A673 (cell line): ENCODE data around the gene NUDT21. TPM values are rescaled to one million over a fixed set of nuclear protein-coding genes. Genes with fewer than 3 reads are reported as not detected.
A peak's percentile ranks its signal among the peaks of the same experiment; 100 is the strongest.

Experiments used
- BruUV-seq: library from RNA; stranded (reverse); fragments of 400-500 nt; replicated peaks from 2 replicates; lab custom pipeline; 2021; lab: Mats Ljungman, UMichigan
- CTCF ChIA-PET: fragments of 300-600 bp; sonication (Branson Sonifier 250); formaldehyde crosslinking; loops from one replicate; lab custom pipeline; 2022; ENCODE audit warnings: antibody characterized with exemption; lab: Charles Lee
- POLR2A ChIA-PET: fragments of 300-600 bp; sonication (Branson Sonifier 250); formaldehyde crosslinking; loops from one replicate; lab custom pipeline; 2022; ENCODE audit warnings: antibody characterized with exemption; ENCODE audit not compliant: low non-redundant PET; lab: Charles Lee
- DNase-seq: peaks from one replicate; pipeline ENCODE4 v3.0.0-alpha.2; 2015; ENCODE audit warnings: low spot score
- H3K27ac ChIP-seq: fragments of 200-600 bp; sonication (generic); 2 replicates; pipeline ENCODE4 v1.5.1; 2016; ENCODE audit warnings: mixed run types, low read depth, mild to moderate bottlenecking, mixed read lengths, antibody characterized with exemption, low read length; ENCODE audit not compliant: poor library complexity, severe bottlenecking
- H3K27me3 ChIP-seq: fragments of 200-600 bp; sonication (generic); replicated peaks from 2 replicates; pipeline ENCODE4 v1.6.1; 2017; ENCODE audit warnings: mixed run types, low read depth, mild to moderate bottlenecking, mixed read lengths, antibody characterized with exemption, low read length; ENCODE audit not compliant: insufficient read depth, poor library complexity
- H3K36me3 ChIP-seq: fragments of 200-600 bp; sonication (generic); 2 replicates; pipeline ENCODE4 v1.6.1; 2016; ENCODE audit warnings: mixed run types, mild to moderate bottlenecking, mixed read lengths, antibody characterized with exemption, low read length; ENCODE audit not compliant: insufficient read depth, poor library complexity, severe bottlenecking
- H3K4me1 ChIP-seq: fragments of 200-600 bp; sonication (generic); 2 replicates; pipeline ENCODE4 v1.6.1; 2017; ENCODE audit warnings: mixed run types, mild to moderate bottlenecking, mixed read lengths, antibody characterized with exemption, low read length; ENCODE audit not compliant: insufficient read depth, poor library complexity, severe bottlenecking
- H3K4me3 ChIP-seq: fragments of 200-600 bp; sonication (generic); 2 replicates; pipeline ENCODE4 v1.5.1; 2016; ENCODE audit warnings: low read depth, mixed run types, mild to moderate bottlenecking, mixed read lengths, low read length; ENCODE audit not compliant: poor library complexity, severe bottlenecking
- H3K9me3 ChIP-seq: fragments of 200-600 bp; sonication (generic); 2 replicates; pipeline ENCODE4 v1.6.1; 2016; ENCODE audit warnings: mixed run types, low read depth, mild to moderate bottlenecking, mixed read lengths, antibody characterized with exemption, low read length; ENCODE audit not compliant: poor library complexity, severe bottlenecking
- CTCF ChIP-seq: fragments of 300-800, 200-600 bp; sonication (generic); conservative IDR thresholded peaks from 2 replicates; pipeline ENCODE4 v1.5.1; 2017; ENCODE audit warnings: low read depth, mild to moderate bottlenecking, antibody characterized with exemption, low read length, moderate library complexity, mixed read lengths
- EZH2 ChIP-seq: fragments of 200-600 bp; sonication (generic); IDR thresholded peaks from 2 replicates; pipeline ENCODE4 v1.6.1; 2017; ENCODE audit warnings: borderline replicate concordance, low read depth, mild to moderate bottlenecking, mixed read lengths, antibody characterized with exemption, low read length; ENCODE audit not compliant: poor library complexity, severe bottlenecking
- intact Hi-C: fragments of 100-400 bp; cut with micrococcal nuclease; formaldehyde crosslinking; loops from one replicate; pipeline ENCODE4 v1.10.0; 2022; ENCODE audit not compliant: unreplicated experiment
- total RNA-seq: library from RNA; stranded (reverse); gene quantifications from 2 replicates; pipeline ENCODE4 v1.2.3, GENCODE V29; 2021

NUDT21 gene
- total RNA-seq, 1 experiment from 2014 or later, result 231 TPM

- Histone ChIP-seq H3K27me3 (no peaks in the 10 kb centered on the region), H3K27ac (peak overlapping the region; percentile 57), H3K36me3 (peaks cover 51% of the 10 kb centered on the region), H3K9me3 (no peaks in the 10 kb centered on the region), H3K4me3 (no peak overlapping the region), H3K4me1 (peaks cover 39% of the 10 kb centered on the region)
- intact Hi-C loops, result no loop called here
- ChIA-PET POLR2A (no interaction called here), CTCF (no interaction called here)
- peak; percentile 91 for DNase-seq
- no peak for TF ChIP-seq EZH2
- TF ChIP-seq CTCF, result no peak
- no TSS peak for BruUV-seq
Measured at GRCh38 chr16:56477096-56477878, 26.2 kb upstream of the NUDT21 start.

GRCh38 chr16:56475201-56475600 is 24.1 kb upstream of the NUDT21 start:
- POLR2A ChIA-PET, result no interaction called here
- no TSS peak for BruUV-seq
- peak; percentile 93 for DNase-seq
- Histone ChIP-seq H3K36me3 (peaks cover 72% of the 10 kb centered on the region), H3K27me3 (no peaks in the 10 kb centered on the region), H3K27ac (peak overlapping the region; percentile 36), H3K4me3 (no peak overlapping the region), H3K9me3 (no peaks in the 10 kb centered on the region), H3K4me1 (peaks cover 39% of the 10 kb centered on the region)
- CTCF ChIA-PET, result no interaction called here
- TF ChIP-seq EZH2, result no peak
- intact Hi-C loops, result no loop called here

- H3K4me3 ChIP-seq, result no peak overlapping the region
- BruUV-seq, result no TSS peak
- POLR2A ChIA-PET, result no interaction called here
- CTCF ChIA-PET, result no interaction called here
- no peak overlapping the region for H3K27ac ChIP-seq
- H3K36me3 ChIP-seq, result peaks cover 92% of the 10 kb centered on the region
- H3K4me1 ChIP-seq, result peaks cover 12% of the 10 kb centered on the region
- H3K27me3 ChIP-seq, result no peaks in the 10 kb centered on the region
- no peak for DNase-seq
- no peak for TF ChIP-seq CTCF
- TF ChIP-seq EZH2, result no peak
- no peaks in the 10 kb centered on the region for H3K9me3 ChIP-seq
- intact Hi-C loops, result no loop called here
Measured at GRCh38 chr16:56470666-56471065, 19.5 kb upstream of the NUDT21 start.
